Suprapubic skin (tissue), 4 donors: Measurements from ENCODE around the gene SLC25A46. TPM values are rescaled to one million over a fixed set of nuclear protein-coding genes. Genes with fewer than 3 reads are reported as not detected.

Experiments used
- DNase-seq, 2 donors: peaks; one replicate each; pipeline ENCODE4 v3.0.0-alpha.2; 2019; ENCODE audit warnings: low spot score in 2 of 2
- H3K27ac ChIP-seq: fragments of 200-600 bp; sonication (generic); one replicate; pipeline ENCODE4 v1.5.1; 2019
- H3K27me3 ChIP-seq: fragments of 200-600 bp; sonication (generic); one replicate; pipeline ENCODE4 v1.5.1; 2019
- H3K36me3 ChIP-seq: fragments of 200-600 bp; sonication (generic); one replicate; pipeline ENCODE4 v1.5.1; 2019
- H3K4me1 ChIP-seq: fragments of 200-600 bp; sonication (generic); one replicate; pipeline ENCODE4 v1.5.1; 2019
- H3K4me3 ChIP-seq: fragments of 200-600 bp; sonication (generic); one replicate; pipeline ENCODE4 v1.5.1; 2019; ENCODE audit warnings: mild to moderate bottlenecking
- H3K9me3 ChIP-seq: fragments of 200-600 bp; sonication (generic); one replicate; pipeline ENCODE4 v1.5.1; 2019
- CTCF ChIP-seq, 2 donors: fragments of 200-600 bp in 1 of 2; fragments of 450-650 bp in 1 of 2; sonication (generic) in 1 of 2; IDR thresholded peaks; one replicate each; pipeline ENCODE4 v1.5.1; 2016 to 2019; ENCODE audit warnings: antibody characterized with exemption in 2 of 2, mild to moderate bottlenecking in 1 of 2, moderate library complexity in 1 of 2
- EP300 ChIP-seq: sonication (generic); formaldehyde crosslinking; IDR thresholded peaks from one replicate; pipeline ENCODE4 v1.6.1; 2017; ENCODE audit warnings: antibody characterized with exemption
- POLR2A ChIP-seq, 2 donors: fragments of 450-650 bp; IDR thresholded peaks; one replicate each; pipeline ENCODE4 v1.6.1; 2017; ENCODE audit warnings: antibody characterized with exemption in 2 of 2, mild to moderate bottlenecking in 2 of 2, moderate library complexity in 2 of 2
- POLR2AphosphoS5 ChIP-seq, 3 donors: sonication (generic); formaldehyde crosslinking; IDR thresholded peaks; one replicate each; pipeline ENCODE4 v1.6.1; 2017; ENCODE audit warnings: antibody characterized with exemption in 3 of 3
- WGBS: methylation state at CpG from one replicate; pipeline ENCODE4 v1.1.5; 2018; 5-methylcytosine and 5-hydroxymethylcytosine counted together
- total RNA-seq, 4 donors: library from RNA; depleted of rRNA; stranded (reverse); fragments of >200 nt; gene quantifications; one replicate each; pipeline ENCODE4 v1.1.0, GENCODE V29; 2016

SLC25A46 gene
- total RNA-seq, 4 donors from 2014 or later, result 27.8 to 46.4 (median 45.4) TPM

DNA sequence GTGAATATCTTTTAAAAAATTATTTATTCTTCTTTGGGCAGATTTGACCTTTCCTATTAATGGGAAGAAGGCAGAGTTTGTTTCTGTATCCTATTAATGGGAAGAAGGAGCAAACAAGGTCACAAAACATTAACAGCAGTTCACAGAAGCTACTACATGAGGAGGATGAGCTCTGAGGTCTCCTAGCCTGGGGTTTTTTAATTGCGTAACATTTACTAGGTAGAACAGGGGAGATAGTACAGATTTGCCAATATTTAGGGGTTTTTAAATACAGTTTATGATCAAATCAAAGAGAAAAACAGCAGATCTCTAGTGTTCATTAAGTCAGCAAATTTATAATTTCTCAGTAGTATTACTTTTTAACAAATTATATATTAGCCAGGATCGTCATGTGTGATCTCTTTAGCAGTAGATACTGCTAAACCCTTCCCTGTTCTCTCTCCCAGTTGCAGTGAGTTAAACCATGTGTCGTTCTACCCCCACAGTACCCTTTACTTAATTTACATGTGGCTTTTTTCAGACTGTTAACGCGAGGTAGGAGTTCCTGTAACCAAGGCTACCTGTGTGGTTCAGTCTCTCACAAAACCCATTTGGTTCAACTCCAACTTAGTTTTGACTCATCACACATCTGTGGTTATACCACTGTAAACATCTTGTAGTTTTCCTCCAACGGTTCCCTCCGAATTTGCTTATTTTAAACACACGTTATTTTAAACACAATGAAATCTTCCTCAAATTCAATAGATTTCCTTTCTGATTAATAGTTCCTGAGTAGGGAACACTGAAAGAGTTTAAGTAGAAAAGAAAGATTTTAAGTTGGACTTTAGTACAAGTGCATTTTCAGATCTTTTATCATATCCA is 13.3 kb downstream of the SLC25A46 start:
- no peaks in the 10 kb centered on the region for H3K9me3 ChIP-seq
- H3K4me1 ChIP-seq, result no peaks in the 10 kb centered on the region
- no peak for DNase-seq
- WGBS, result 75% methylated on average over 8 of the region's 8 CpGs
- H3K27ac ChIP-seq, result no peak overlapping the region
- no peak overlapping the region for H3K4me3 ChIP-seq
- no peak for TF ChIP-seq POLR2AphosphoS5 (IDR thresholded peaks at IDR 0.05)
- no peak for TF ChIP-seq POLR2A (IDR thresholded peaks at IDR 0.05)
- TF ChIP-seq EP300, result no peak
- TF ChIP-seq CTCF (IDR thresholded peaks at IDR 0.05), result no peak
- H3K36me3 ChIP-seq, result peaks cover 54% of the 10 kb centered on the region
- no peaks in the 10 kb centered on the region for H3K27me3 ChIP-seq

DNA sequence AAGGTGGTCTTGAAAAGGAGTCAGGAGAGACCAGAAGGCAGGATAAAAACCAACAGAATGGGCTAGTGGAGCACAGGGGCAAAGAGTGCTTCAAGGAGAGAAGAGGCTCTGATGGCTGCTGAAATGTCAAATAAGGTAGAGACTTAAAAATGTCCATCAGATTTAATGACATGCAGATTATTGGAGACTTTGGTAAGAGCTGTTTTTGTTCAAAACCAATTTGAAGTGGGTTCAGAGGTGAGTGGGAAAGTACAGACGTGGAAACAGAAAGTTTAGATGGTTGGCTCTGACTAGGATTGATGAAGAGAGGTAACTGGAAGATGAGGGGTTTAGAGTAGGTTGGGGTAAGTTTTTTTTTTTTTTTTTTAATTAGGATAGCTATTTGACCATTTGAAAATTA is 14.1 kb downstream of the SLC25A46 start:
- Histone ChIP-seq H3K27ac (no peak overlapping the region), H3K4me3 (no peak overlapping the region), H3K27me3 (no peaks in the 10 kb centered on the region), H3K4me1 (no peaks in the 10 kb centered on the region), H3K36me3 (peaks cover 51% of the 10 kb centered on the region), H3K9me3 (no peaks in the 10 kb centered on the region)
- 81% methylated on average over 1 of the region's 1 CpG for WGBS
- DNase-seq, result no peak
- no peak for TF ChIP-seq CTCF (IDR thresholded peaks at IDR 0.05)
- no peak for TF ChIP-seq EP300
- TF ChIP-seq POLR2AphosphoS5 (IDR thresholded peaks at IDR 0.05), result no peak
- no peak for TF ChIP-seq POLR2A (IDR thresholded peaks at IDR 0.05)

DNA sequence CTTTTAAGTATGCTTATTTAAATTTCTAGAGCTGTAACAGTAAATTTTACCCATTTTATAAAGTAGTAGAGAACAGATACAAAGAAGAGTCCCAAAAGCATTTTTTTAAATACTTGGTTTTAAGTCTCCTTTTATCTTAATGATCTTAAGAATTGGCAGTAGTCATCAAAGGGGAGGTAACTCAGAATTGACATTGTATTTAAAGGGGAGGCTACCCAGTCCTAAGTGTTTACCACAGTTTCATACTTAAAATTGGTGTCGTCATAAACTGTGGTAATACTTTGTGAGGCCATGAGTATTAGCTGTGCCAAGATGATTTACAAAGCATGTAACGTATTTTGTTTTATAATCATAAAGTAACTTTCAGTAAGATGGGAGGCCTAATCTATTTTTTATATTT is 14.8 kb downstream of the SLC25A46 start:
- H3K9me3 ChIP-seq, result no peaks in the 10 kb centered on the region
- peaks cover 46% of the 10 kb centered on the region for H3K36me3 ChIP-seq
- WGBS, result 88% methylated on average over 2 of the region's 2 CpGs
- DNase-seq, result no peak
- no peaks in the 10 kb centered on the region for H3K4me1 ChIP-seq
- H3K27ac ChIP-seq, result no peak overlapping the region
- no peak overlapping the region for H3K4me3 ChIP-seq
- H3K27me3 ChIP-seq, result no peaks in the 10 kb centered on the region
- TF ChIP-seq POLR2A (IDR thresholded peaks at IDR 0.05), result no peak
- no peak for TF ChIP-seq POLR2AphosphoS5 (IDR thresholded peaks at IDR 0.05)
- no peak for TF ChIP-seq EP300
- no peak for TF ChIP-seq CTCF (IDR thresholded peaks at IDR 0.05)

DNA sequence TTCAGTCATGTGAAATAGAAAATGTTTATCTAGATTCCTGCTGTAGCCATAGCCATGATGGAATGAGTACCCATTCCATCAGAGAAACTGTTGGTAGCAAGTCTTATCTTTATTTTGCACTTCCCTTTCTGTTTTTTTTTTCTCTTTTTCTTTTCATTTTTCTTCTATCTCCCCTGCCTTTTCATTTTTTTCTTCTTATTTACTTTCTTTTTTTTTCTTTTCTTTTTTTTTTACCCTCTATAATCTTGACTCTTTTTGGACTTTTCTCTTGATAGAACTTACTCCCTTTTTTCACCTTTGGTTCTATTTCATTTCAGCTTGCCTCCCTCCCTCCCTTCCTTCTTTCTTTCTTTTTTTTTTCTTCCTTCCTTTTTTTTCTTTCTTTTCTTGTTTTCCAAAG is 15.4 kb downstream of the SLC25A46 start:
- TF ChIP-seq EP300, result no peak
- TF ChIP-seq POLR2AphosphoS5 (IDR thresholded peaks at IDR 0.05), result no peak
- no peak for TF ChIP-seq CTCF (IDR thresholded peaks at IDR 0.05)
- TF ChIP-seq POLR2A (IDR thresholded peaks at IDR 0.05), result no peak
- Histone ChIP-seq H3K36me3 (peaks cover 41% of the 10 kb centered on the region), H3K4me3 (no peak overlapping the region), H3K27me3 (no peaks in the 10 kb centered on the region), H3K9me3 (no peaks in the 10 kb centered on the region), H3K27ac (no peak overlapping the region), H3K4me1 (no peaks in the 10 kb centered on the region)
- DNase-seq, result no peak

DNA sequence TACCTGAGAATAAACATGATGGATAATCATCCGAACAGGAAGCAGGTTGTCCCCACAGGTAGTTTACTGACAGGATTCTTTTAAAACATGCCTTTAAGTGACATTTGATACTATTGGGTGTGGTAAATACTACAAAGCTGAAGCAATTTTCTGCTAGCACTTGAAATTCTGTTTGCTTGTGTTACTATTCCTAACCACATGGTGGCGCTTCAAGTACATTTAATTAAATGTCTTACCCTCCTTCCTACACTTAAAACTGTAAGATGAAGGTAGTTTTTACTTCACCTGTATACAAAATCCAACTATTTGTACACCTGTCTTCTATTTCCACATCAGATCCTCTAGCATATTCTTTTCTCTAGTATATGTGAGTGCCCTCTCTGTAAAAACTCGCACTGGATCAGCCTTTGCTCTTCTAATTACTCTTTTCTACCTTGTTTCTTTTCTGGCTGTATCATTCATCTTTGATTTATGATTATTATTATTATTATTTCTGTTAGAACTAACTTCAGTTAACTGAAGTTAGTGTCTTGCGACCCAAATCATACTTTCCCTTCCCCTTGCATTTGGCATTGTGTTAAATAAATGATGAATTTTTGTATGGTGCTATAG is 18.4 kb downstream of the SLC25A46 start:
- WGBS, result 56% methylated on average over 4 of the region's 4 CpGs
- no peak overlapping the region for H3K27ac ChIP-seq
- peaks cover 59% of the 10 kb centered on the region for H3K36me3 ChIP-seq
- H3K9me3 ChIP-seq, result no peaks in the 10 kb centered on the region
- H3K4me3 ChIP-seq, result no peak overlapping the region
- no peaks in the 10 kb centered on the region for H3K4me1 ChIP-seq
- peak; percentile 49 to 50 for TF ChIP-seq CTCF (IDR thresholded peaks at IDR 0.05)
- no peak for TF ChIP-seq POLR2A (IDR thresholded peaks at IDR 0.05)
- DNase-seq, result no peak
- H3K27me3 ChIP-seq, result no peaks in the 10 kb centered on the region
